H1 (cell line): Measurements from ENCODE around the gene CUZD1. TPM values are rescaled to one million over a fixed set of nuclear protein-coding genes. Genes with fewer than 3 reads are reported as not detected.

Experiments used
- ASH2L ChIP-seq: fragments of 200-600, 300-600 bp; sonication (generic); IDR thresholded peaks from one replicate; pipeline ENCODE4 v1.7.1; 2017; ENCODE audit warnings: low read length
- ATF2 ChIP-seq: IDR thresholded peaks from 2 replicates; pipeline ENCODE4 v1.6.1; 2012; ENCODE audit warnings: low read length, inconsistent platforms
- BACH1 ChIP-seq: IDR thresholded peaks from 2 replicates; pipeline ENCODE4 v1.6.1; 2012; ENCODE audit warnings: low read length, improper control_type of control experiment
- CEBPB ChIP-seq: IDR thresholded peaks from 2 replicates; pipeline ENCODE4 v1.6.1; 2012; ENCODE audit warnings: low read depth, low read length
- CHD1 ChIP-seq: IDR thresholded peaks from 2 replicates; pipeline ENCODE4 v1.6.1; 2012; ENCODE audit warnings: low read depth, low read length, improper control_type of control experiment
- CTBP2 ChIP-seq: IDR thresholded peaks from 2 replicates; pipeline ENCODE4 v1.7.0; 2011; ENCODE audit warnings: borderline replicate concordance, mild to moderate bottlenecking, moderate library complexity, mixed read lengths, low read length; ENCODE audit not compliant: insufficient read depth, insufficient read length
- CTCF ChIP-seq, 3 experiments: IDR thresholded peaks; 1 replicate in 2 of 3; 2 replicates in 1 of 3; pipeline versions ENCODE4 v1.5.1 to v1.6.1; 2011; ENCODE audit warnings: low read length in 3 of 3, mild to moderate bottlenecking in 3 of 3, inconsistent platforms in 2 of 3, low read depth in 1 of 3, moderate library complexity in 1 of 3; ENCODE audit not compliant: insufficient read depth in 1 of 3; ENCODE audit errors: control extremely low read depth in 1 of 3
- E2F6 ChIP-seq: IDR thresholded peaks from 2 replicates; pipeline ENCODE4 v1.6.1; 2012; ENCODE audit warnings: inconsistent platforms
- EP300 ChIP-seq, 2 experiments: IDR thresholded peaks; 1 replicate in 1 of 2; 2 replicates in 1 of 2; pipeline ENCODE4 v1.6.1; 2011 to 2012; ENCODE audit warnings: low read depth in 2 of 2, low read length in 2 of 2, mild to moderate bottlenecking in 2 of 2, borderline replicate concordance in 1 of 2, inconsistent platforms in 1 of 2, moderate library complexity in 1 of 2
- HDAC2 ChIP-seq, 2 experiments: fragments of 300-600 bp in 1 of 2; sonication (generic) in 1 of 2; IDR thresholded peaks; 2 replicates each; pipeline ENCODE4 v1.6.1; 2011 to 2012; ENCODE audit warnings: low read depth in 2 of 2, low read length in 2 of 2, mild to moderate bottlenecking in 2 of 2, moderate library complexity in 2 of 2, borderline replicate concordance in 1 of 2, inconsistent platforms in 1 of 2
- KDM4A ChIP-seq: IDR thresholded peaks from one replicate; pipeline ENCODE4 v1.7.1; 2012; ENCODE audit warnings: low read depth, mild to moderate bottlenecking, moderate library complexity, low read length, inconsistent platforms; ENCODE audit not compliant: severe bottlenecking
- NRF1 ChIP-seq: IDR thresholded peaks from 2 replicates; pipeline ENCODE4 v1.6.1; 2011; ENCODE audit warnings: mild to moderate bottlenecking, low read depth, low read length, improper control_type of control experiment
- POLR2A ChIP-seq, 2 experiments: IDR thresholded peaks; 1 replicate in 1 of 2; 2 replicates in 1 of 2; pipeline ENCODE4 v1.6.1; 2011; ENCODE audit warnings: low read depth in 2 of 2, low read length in 2 of 2, mild to moderate bottlenecking in 2 of 2; ENCODE audit errors: control extremely low read depth in 1 of 2
- POLR2AphosphoS5 ChIP-seq: IDR thresholded peaks from 2 replicates; pipeline ENCODE4 v1.6.1; 2011; ENCODE audit warnings: low read depth, low read length
- SIN3A ChIP-seq, 2 experiments: IDR thresholded peaks in 1 of 2; conservative IDR thresholded peaks in 1 of 2; 2 replicates each; pipeline ENCODE4 v1.6.1; 2011 to 2012; ENCODE audit warnings: low read length in 2 of 2, improper control_type of control experiment in 1 of 2, low read depth in 1 of 2, mild to moderate bottlenecking in 1 of 2
- SUZ12 ChIP-seq: fragments of 200-600 bp; sonication (generic); IDR thresholded peaks from 2 replicates; pipeline ENCODE4 v1.6.1; 2012; ENCODE audit warnings: mild to moderate bottlenecking, inconsistent platforms, low read length, moderate library complexity, mixed read lengths
- TCF12 ChIP-seq: IDR thresholded peaks from 2 replicates; pipeline ENCODE4 v1.6.1; 2011; ENCODE audit warnings: low read depth, mild to moderate bottlenecking, low read length
- TEAD4 ChIP-seq: IDR thresholded peaks from 2 replicates; pipeline ENCODE4 v1.6.1; 2012; ENCODE audit warnings: low read depth, low read length, inconsistent platforms, mixed read lengths
- YY1 ChIP-seq: IDR thresholded peaks from 2 replicates; pipeline ENCODE4 v1.6.1; 2011; ENCODE audit warnings: low read depth, mild to moderate bottlenecking, low read length
- polyA plus RNA-seq, 7 experiments: library from polyadenylated mRNA; depleted of rRNA in 3 of 7; stranded (reverse) in 5 of 7; unstranded in 2 of 7; fragments of >200 nt in 5 of 7; fragments of 200-250 nt in 2 of 7; gene quantifications; 1 replicate in 5 of 7; 2 replicates in 1 of 7; 4 replicates in 1 of 7; pipeline versions ENCODE4 v1.2.1 to v1.2.3, GENCODE V29; 2011 to 2013; ENCODE audit warnings: missing spikeins in 2 of 7, mixed read lengths in 2 of 7
- total RNA-seq: library from RNA; stranded (reverse); fragmentation: NEBNext Ultra II Directional; extraction: Animal tissue kit (Norgen Biotek cat#: 25700); gene quantifications from 2 replicates; pipeline ENCODE4 v1.2.1, GENCODE V29; 2021

CUZD1 gene
- total and polyA plus RNA-seq, 2 of the 8 experiments (the other 6 are each of a cell fraction or from before 2014, with no cell fraction given), result 11.9 to 30.0 TPM

GRCh38 chr10:122845783-122846332, at the start of gene CUZD1 (continued):
- TF ChIP-seq CTCF (IDR thresholded peaks at IDR 0.05; ENCODE audit: control extremely low read depth in 1 of 3, insufficient read depth in 1 of 3, low read depth in 1 of 3, low read length in 3 of 3), result peak in 2 of 3 experiments; percentile 15 to 45; a peak in 3 of 4 replicates
- TF ChIP-seq CTBP2, result peak; percentile 81
- peak; percentile 94 for TF ChIP-seq ATF2
- TF ChIP-seq CEBPB, result peak; percentile 80; the same call in 1 of the 2 replicates
- no peak for TF ChIP-seq KDM4A
- peak; percentile 56 for TF ChIP-seq POLR2AphosphoS5
- TF ChIP-seq ASH2L, result peak; percentile 44
- peak in 1 of 2 experiments; percentile 79; a peak in 2 of 4 replicates for TF ChIP-seq HDAC2 (IDR thresholded peaks at IDR 0.05; ENCODE audit: borderline replicate concordance in 1 of 2, low read depth in 2 of 2, low read length in 2 of 2)
- TF ChIP-seq YY1, result peak; percentile 59; the same call in 1 of the 2 replicates
- TF ChIP-seq EP300 (IDR thresholded peaks at IDR 0.05; ENCODE audit: borderline replicate concordance in 1 of 2, low read depth in 2 of 2, low read length in 2 of 2), result peak in 1 of 2 experiments; percentile 83; a peak in 1 of 3 replicates
- TF ChIP-seq BACH1, result peak; percentile 67; the same call in 1 of the 2 replicates
- TF ChIP-seq E2F6, result peak; percentile 19; the same call in 1 of the 2 replicates
- peak; percentile 90 for TF ChIP-seq TEAD4
- no peak for TF ChIP-seq SUZ12
- peak in 1 of 2 experiments; percentile 42; a peak in 1 of 3 replicates for TF ChIP-seq POLR2A (IDR thresholded peaks at IDR 0.05; ENCODE audit: control extremely low read depth in 1 of 2, low read depth in 2 of 2, low read length in 2 of 2)
- TF ChIP-seq NRF1, result no peak
- peak in 1 of 2 experiments; percentile 64; a peak in 2 of 4 replicates for TF ChIP-seq SIN3A (conservative IDR thresholded peaks at IDR 0.05 in 1 of 2, IDR thresholded peaks at IDR 0.05 in 1 of 2; ENCODE audit: low read depth in 1 of 2, low read length in 2 of 2)
- no peak for TF ChIP-seq CHD1
- TF ChIP-seq TCF12, result peak; percentile 87
